C4-2B (cell line): Measurements from ENCODE around the gene MRC2.

Experiments used
- H3K27ac ChIP-seq: fragments of 450-650 bp; 2 replicates; pipeline ENCODE4 v1.5.1; 2017
- ZFX ChIP-seq: fragments of 450-650 bp; IDR thresholded peaks from 2 replicates; pipeline ENCODE4 v1.6.1; 2017
- TF ChIP-seq, protein P1 (sequence below): fragments of 450-650 bp; conservative IDR thresholded peaks from 2 replicates; pipeline ENCODE4 v1.5.1; 2017; ENCODE audit warnings: mild to moderate bottlenecking

Gene MRC2

GRCh38 chr17:62631086-62631935, 3.8 kb downstream of the MRC2 start:
- no peak for TF ChIP-seq ZFX
- TF ChIP-seq, protein P1, sequence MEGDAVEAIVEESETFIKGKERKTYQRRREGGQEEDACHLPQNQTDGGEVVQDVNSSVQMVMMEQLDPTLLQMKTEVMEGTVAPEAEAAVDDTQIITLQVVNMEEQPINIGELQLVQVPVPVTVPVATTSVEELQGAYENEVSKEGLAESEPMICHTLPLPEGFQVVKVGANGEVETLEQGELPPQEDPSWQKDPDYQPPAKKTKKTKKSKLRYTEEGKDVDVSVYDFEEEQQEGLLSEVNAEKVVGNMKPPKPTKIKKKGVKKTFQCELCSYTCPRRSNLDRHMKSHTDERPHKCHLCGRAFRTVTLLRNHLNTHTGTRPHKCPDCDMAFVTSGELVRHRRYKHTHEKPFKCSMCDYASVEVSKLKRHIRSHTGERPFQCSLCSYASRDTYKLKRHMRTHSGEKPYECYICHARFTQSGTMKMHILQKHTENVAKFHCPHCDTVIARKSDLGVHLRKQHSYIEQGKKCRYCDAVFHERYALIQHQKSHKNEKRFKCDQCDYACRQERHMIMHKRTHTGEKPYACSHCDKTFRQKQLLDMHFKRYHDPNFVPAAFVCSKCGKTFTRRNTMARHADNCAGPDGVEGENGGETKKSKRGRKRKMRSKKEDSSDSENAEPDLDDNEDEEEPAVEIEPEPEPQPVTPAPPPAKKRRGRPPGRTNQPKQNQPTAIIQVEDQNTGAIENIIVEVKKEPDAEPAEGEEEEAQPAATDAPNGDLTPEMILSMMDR: no peak
- no peak overlapping the region for H3K27ac ChIP-seq

- H3K27ac ChIP-seq: no peak overlapping the region
- TF ChIP-seq ZFX: no peak
- TF ChIP-seq, protein P1: no peak
Measured at GRCh38 chr17:62631936-62632924, 4.8 kb downstream of the MRC2 start.

- no peak overlapping the region for H3K27ac ChIP-seq
Measured at GRCh38 chr17:62637809-62638208, 10.3 kb downstream of the MRC2 start.

GRCh38 chr17:62641153-62641552, 13.7 kb downstream of the MRC2 start:
- no peak for TF ChIP-seq ZFX
- TF ChIP-seq, protein P1: no peak
- no peak overlapping the region for H3K27ac ChIP-seq

More at GRCh38 chr17:62637809-62638208, 10.3 kb downstream of the MRC2 start:
- TF ChIP-seq, protein P1: no peak
- TF ChIP-seq ZFX: no peak

GRCh38 chr17:62641951-62642350, 14.5 kb downstream of the MRC2 start:
- no peak overlapping the region for H3K27ac ChIP-seq
- TF ChIP-seq, protein P1: no peak
- TF ChIP-seq ZFX: no peak

- H3K27ac ChIP-seq: no peak overlapping the region
- TF ChIP-seq, protein P1: no peak
- no peak for TF ChIP-seq ZFX
Measured at GRCh38 chr17:62643496-62643895, 16.0 kb downstream of the MRC2 start.
